HTR-8/SVneo (cell line): Measurements from ENCODE around the gene CLDN15.
A peak's percentile ranks its signal among the peaks of the same experiment; 100 is the strongest.

Experiments used
- DNase-seq: peaks from one replicate; pipeline ENCODE4 v3.0.0; 2011; ENCODE audit warnings: low spot score, mixed read lengths; ENCODE audit not compliant: insufficient read length
- FAIRE-seq: peaks from 2 replicates; lab custom pipeline; 2011; peaks lifted over from hg19 to GRCh38; lab: Jason Lieb, UNC

CLDN15 gene

GRCh38 chr7:101245147-101245668 lies 7.6 kb upstream of the CLDN15 start:
- FAIRE-seq (no peak), DNase-seq (no peak)

GRCh38 chr7:101244375-101245146 lies 7.0 kb upstream of the CLDN15 start, which contains the start of gene FIS1:
TSS of gene FIS1 (minus strand) at chr7:101245081. CDS start at chr7:101245004, 77 bp downstream.
- no peak for FAIRE-seq
- peak; percentile 87 for DNase-seq

- DNase-seq = no peak
- no peak for FAIRE-seq
Observed at GRCh38 chr7:101243646-101244374, 6.2 kb upstream of the CLDN15 start.

- no peak for FAIRE-seq
- no peak for DNase-seq
Observed at GRCh38 chr7:101241443-101242349, 4.1 kb upstream of the CLDN15 start.

GRCh38 chr7:101241015-101241363 lies 3.4 kb upstream of the CLDN15 start:
- FAIRE-seq (no peak), DNase-seq (no peak)

- DNase-seq = no peak
- no peak for FAIRE-seq
Observed at GRCh38 chr7:101240226-101241014, 2.8 kb upstream of the CLDN15 start.

GRCh38 chr7:101239951-101240220 lies 2.3 kb upstream of the CLDN15 start:
- FAIRE-seq = no peak

GRCh38 chr7:101239191-101239950 lies 1.8 kb upstream of the CLDN15 start:
- FAIRE-seq (no peak), DNase-seq (no peak)

More at GRCh38 chr7:101239951-101240220, 2.3 kb upstream of the CLDN15 start:
- DNase-seq = no peak

- FAIRE-seq (no peak), DNase-seq (no peak)
Observed at GRCh38 chr7:101238226-101239182, 902 bp upstream of the CLDN15 start.

GRCh38 chr7:101236292-101236835 lies 1.2 kb downstream of the CLDN15 start:
- DNase-seq (no peak), FAIRE-seq (no peak)

GRCh38 chr7:101235522-101235921 lies 2.1 kb downstream of the CLDN15 start:
- no peak for FAIRE-seq
- no peak for DNase-seq

- FAIRE-seq = no peak
- no peak for DNase-seq
Observed at GRCh38 chr7:101235050-101235449, 2.6 kb downstream of the CLDN15 start.

- DNase-seq = no peak
Observed at GRCh38 chr7:101234636-101235035, 3.0 kb downstream of the CLDN15 start.

GRCh38 chr7:101233907-101234547 lies 3.6 kb downstream of the CLDN15 start:
- FAIRE-seq = no peak
- no peak for DNase-seq

More at GRCh38 chr7:101234636-101235035, 3.0 kb downstream of the CLDN15 start:
- FAIRE-seq = no peak

GRCh38 chr7:101232141-101232850 lies 5.3 kb downstream of the CLDN15 start:
- FAIRE-seq (no peak), DNase-seq (no peak)

GRCh38 chr7:101231644-101232043 lies 6.0 kb downstream of the CLDN15 start:
- FAIRE-seq (no peak), DNase-seq (no peak)

GRCh38 chr7:101226721-101227120 lies 10.9 kb downstream of the CLDN15 start:
- DNase-seq (no peak), FAIRE-seq (no peak)
